GDM1 (cell line): ENCODE data around the gene FOXA1.
A peak's percentile ranks its signal among the peaks of the same experiment; 100 is the strongest.

ENCODE experiments used
- DNase-seq: peaks from one replicate; lab custom pipeline; 2025; lab: John Stamatoyannopoulos, UW

FOXA1 gene

GRCh38 chr14:37602605-37603453 is 7.8 kb upstream of the FOXA1 start:
- peak; percentile 36 for DNase-seq

GRCh38 chr14:37601865-37602264 is 6.8 kb upstream of the FOXA1 start:
- no peak for DNase-seq

GRCh38 chr14:37600880-37601741 is 6.1 kb upstream of the FOXA1 start:
- no peak for DNase-seq

- no peak for DNase-seq
These were observed 4.7 kb upstream of the FOXA1 start for GRCh38 chr14:37599507-37600368.

- no peak for DNase-seq
These were observed 3.9 kb upstream of the FOXA1 start for GRCh38 chr14:37598747-37599506.

GRCh38 chr14:37597914-37598746 is 3.1 kb upstream of the FOXA1 start:
- DNase-seq: no peak

GRCh38 chr14:37597538-37597913 is 2.5 kb upstream of the FOXA1 start:
- DNase-seq: no peak

- DNase-seq: no peak
These were observed 1.9 kb upstream of the FOXA1 start for GRCh38 chr14:37596790-37597472.

- DNase-seq: no peak
These were observed 966 bp upstream of the FOXA1 start for GRCh38 chr14:37595809-37596621.

- DNase-seq: peak; percentile 34
These were observed 645 bp downstream of the FOXA1 start for GRCh38 chr14:37594238-37594970.

- DNase-seq: no peak
These were observed 1.4 kb downstream of the FOXA1 start for GRCh38 chr14:37593511-37594237.

GRCh38 chr14:37592482-37593408 is 2.3 kb downstream of the FOXA1 start:
- DNase-seq: no peak

GRCh38 chr14:37591941-37592481 is 3.0 kb downstream of the FOXA1 start:
- no peak for DNase-seq

- DNase-seq: no peak
These were observed 3.6 kb downstream of the FOXA1 start for GRCh38 chr14:37591311-37591940.

GRCh38 chr14:37590428-37591139 is 4.5 kb downstream of the FOXA1 start:
- DNase-seq: no peak
